ENCODE data around the gene ARMC2.
"Not testable (repeated sequence)": the region's sequence is repeated elsewhere in the genome, so short reads cannot be mapped to it uniquely, and the experiment has no call there.

Gene ARMC2

GRCh38 chr6:108810057-108810643 is 38.1 kb upstream of the ARMC2 start:
- no peak for TF ChIP-seq CTCF (conservative IDR thresholded peaks at IDR 0.05; ENCODE audit: low read depth, low read length)
- no peak overlapping the region for H3K4me3 ChIP-seq (ENCODE audit: low read length)
- no peak for DNase-seq (ENCODE audit: low read depth)

GRCh38 chr6:108811490-108811889 is 36.7 kb upstream of the ARMC2 start:
- H3K4me3 ChIP-seq (ENCODE audit: low read length), result no peak overlapping the region
- no peak for DNase-seq (ENCODE audit: low read depth)
- TF ChIP-seq CTCF (conservative IDR thresholded peaks at IDR 0.05; ENCODE audit: low read depth, low read length), result no peak

- H3K4me3 ChIP-seq (ENCODE audit: low read length); DNase-seq (ENCODE audit: low read depth): not testable (repeated sequence)
These were observed 35.0 kb upstream of the ARMC2 start for GRCh38 chr6:108813218-108813617.

- not testable (repeated sequence) for DNase-seq (ENCODE audit: low read depth); H3K4me3 ChIP-seq (ENCODE audit: low read length)
These were observed 30.9 kb upstream of the ARMC2 start for GRCh38 chr6:108817276-108817675.

GRCh38 chr6:108820006-108820405 is 28.2 kb upstream of the ARMC2 start:
- no peak for TF ChIP-seq CTCF (conservative IDR thresholded peaks at IDR 0.05; ENCODE audit: low read depth, low read length)
- H3K4me3 ChIP-seq (ENCODE audit: low read length), result no peak overlapping the region
- no peak for DNase-seq (ENCODE audit: low read depth)

- no peak for DNase-seq (ENCODE audit: low read depth)
- no peak overlapping the region for H3K4me3 ChIP-seq (ENCODE audit: low read length)
- no peak for TF ChIP-seq CTCF (conservative IDR thresholded peaks at IDR 0.05; ENCODE audit: low read depth, low read length)
These were observed 25.8 kb upstream of the ARMC2 start for GRCh38 chr6:108822401-108822800.

GRCh38 chr6:108825326-108825725 is 22.9 kb upstream of the ARMC2 start:
- no peak overlapping the region for H3K4me3 ChIP-seq (ENCODE audit: low read length)
- TF ChIP-seq CTCF (conservative IDR thresholded peaks at IDR 0.05; ENCODE audit: low read depth, low read length), result no peak
- DNase-seq (ENCODE audit: low read depth), result no peak

- H3K4me3 ChIP-seq (ENCODE audit: low read length), result no peak overlapping the region
- TF ChIP-seq CTCF (conservative IDR thresholded peaks at IDR 0.05; ENCODE audit: low read depth, low read length), result no peak
- no peak for DNase-seq (ENCODE audit: low read depth)
These were observed 17.1 kb upstream of the ARMC2 start for GRCh38 chr6:108831104-108831503.

Measured in retinal pigment epithelial cell (primary cell).